Endothelial cell of umbilical vein (primary cell): ENCODE results near the gene NEUROD1. TPM values are rescaled to one million over a fixed set of nuclear protein-coding genes. Genes with fewer than 3 reads are reported as not detected.

ENCODE experiments used
- BruUV-seq: library from RNA; stranded (reverse); fragments of 400-500 nt; replicated peaks from 2 replicates; lab custom pipeline; 2021; lab: Mats Ljungman, UMichigan
- CTCF ChIA-PET: fragments of 300-600, 350-600 bp; sonication (Branson Sonifier 250); formaldehyde crosslinking; loops from one replicate; lab custom pipeline; 2021; ENCODE audit warnings: antibody characterized with exemption, inconsistent platforms; lab: Charles Lee
- POLR2A ChIA-PET: fragments of 300-600, 350-600 bp; sonication (Branson Sonifier 250); formaldehyde crosslinking; loops from one replicate; lab custom pipeline; 2021; ENCODE audit warnings: antibody characterized with exemption, inconsistent platforms; lab: Charles Lee
- DNase-seq: peaks from one replicate; pipeline ENCODE4 v3.0.0-alpha.2; 2011; ENCODE audit warnings: low read depth, low spot score
- FAIRE-seq: peaks from 2 replicates; lab custom pipeline; 2011; peaks lifted over from hg19 to GRCh38; lab: Jason Lieb, UNC
- H2AFZ ChIP-seq: 2 replicates; pipeline ENCODE4 v1.6.0; 2012; ENCODE audit warnings: low read depth, low read length, control low read depth, inconsistent platforms
- H3K27ac ChIP-seq: 2 replicates; pipeline ENCODE4 v1.5.1; 2011; ENCODE audit warnings: low read depth, mild to moderate bottlenecking, control low read depth, low read length, moderate library complexity; ENCODE audit not compliant: insufficient read depth
- H3K27me3 ChIP-seq, 2 experiments: 2 replicates each; pipeline versions ENCODE4 v1.6.0 to v1.6.1; 2011; ENCODE audit warnings: low read length in 2 of 2, mixed read lengths in 1 of 2; ENCODE audit not compliant: control insufficient read depth in 2 of 2, insufficient read depth in 2 of 2
- H3K36me3 ChIP-seq, 2 experiments: 2 replicates in 1 of 2; 3 replicates in 1 of 2; pipeline ENCODE4 v1.5.1; 2011; ENCODE audit warnings: low read length in 2 of 2, mild to moderate bottlenecking in 1 of 2, moderate library complexity in 1 of 2; ENCODE audit not compliant: control insufficient read depth in 2 of 2, insufficient read depth in 2 of 2; ENCODE audit errors: extremely low read depth in 1 of 2
- H3K4me1 ChIP-seq: 3 replicates; pipeline ENCODE4 v1.5.1; 2011; ENCODE audit warnings: mild to moderate bottlenecking, low read length; ENCODE audit not compliant: control insufficient read depth, insufficient read depth; ENCODE audit errors: extremely low read depth
- H3K4me2 ChIP-seq: 2 replicates; pipeline ENCODE4 v1.6.1; 2011; ENCODE audit warnings: low read length, control low read depth, mixed read lengths; ENCODE audit not compliant: insufficient read depth
- H3K4me3 ChIP-seq, 3 experiments: fragments of 200-600 bp in 1 of 3; sonication (generic), shearing (Covaris generic) in 1 of 3; replicated peaks in 1 of 3; 2 replicates each; pipeline ENCODE4 v1.5.1; 2011 to 2016; ENCODE audit warnings: control low read depth in 3 of 3, low read length in 3 of 3, mild to moderate bottlenecking in 2 of 3, inconsistent platforms in 1 of 3, low read depth in 1 of 3, moderate library complexity in 1 of 3; ENCODE audit not compliant: insufficient read depth in 1 of 3
- H3K79me2 ChIP-seq: 2 replicates; pipeline ENCODE4 v1.6.0; 2012; ENCODE audit warnings: low read length, inconsistent platforms; ENCODE audit not compliant: control insufficient read depth, insufficient read depth
- H3K9ac ChIP-seq: replicated peaks from 2 replicates; pipeline ENCODE3; 2011; ENCODE audit warnings: low read length, control low read depth; ENCODE audit not compliant: insufficient read depth; ENCODE audit errors: extremely low read depth
- H3K9me1 ChIP-seq: replicated peaks from 3 replicates; pipeline ENCODE4 v1.6.0; 2011; ENCODE audit warnings: mild to moderate bottlenecking, low read length; ENCODE audit not compliant: control insufficient read depth, insufficient read depth; ENCODE audit errors: extremely low read depth
- H3K9me3 ChIP-seq: replicated peaks from 2 replicates; pipeline ENCODE4 v1.5.1; 2012; ENCODE audit warnings: low read length, inconsistent platforms; ENCODE audit not compliant: control insufficient read depth, insufficient read depth
- H4K20me1 ChIP-seq: replicated peaks from 2 replicates; pipeline ENCODE3; 2011; ENCODE audit warnings: mild to moderate bottlenecking, low read length; ENCODE audit not compliant: control insufficient read depth, insufficient read depth; ENCODE audit errors: extremely low read depth
- EZH2 ChIP-seq: IDR thresholded peaks from 2 replicates; pipeline ENCODE4 v1.6.1; 2012; ENCODE audit warnings: borderline replicate concordance, low read depth, mild to moderate bottlenecking, moderate library complexity, low read length, inconsistent platforms; ENCODE audit not compliant: severe bottlenecking
- FOS ChIP-seq: IDR thresholded peaks from 2 replicates; pipeline ENCODE4 v1.6.1; 2011; ENCODE audit warnings: mild to moderate bottlenecking, low read length, moderate library complexity, borderline replicate concordance; ENCODE audit not compliant: insufficient read depth
- GATA2 ChIP-seq: IDR thresholded peaks from 2 replicates; pipeline ENCODE4 v1.7.0; 2011; ENCODE audit warnings: low read depth, mild to moderate bottlenecking, moderate library complexity, mixed read lengths, low read length; ENCODE audit not compliant: insufficient read length, insufficient read depth
- JUN ChIP-seq: IDR thresholded peaks from 2 replicates; pipeline ENCODE4 v1.6.1; 2011; ENCODE audit warnings: borderline replicate concordance, low read depth; ENCODE audit not compliant: insufficient read length, insufficient read depth
- MYC ChIP-seq: IDR thresholded peaks from one replicate; pipeline ENCODE4 v1.6.1; 2011; ENCODE audit warnings: mild to moderate bottlenecking, low read depth, low read length
- POLR2A ChIP-seq: IDR thresholded peaks from 2 replicates; pipeline ENCODE4 v1.6.1; 2012; ENCODE audit warnings: low read depth, mild to moderate bottlenecking, control low read depth, low read length
- POLR2AphosphoS5 ChIP-seq: IDR thresholded peaks from 2 replicates; pipeline ENCODE4 v1.6.1; 2012; ENCODE audit warnings: low read depth, mild to moderate bottlenecking, control low read depth, low read length, moderate library complexity; ENCODE audit not compliant: insufficient read depth
- dilution Hi-C: fragments of 300-500 bp; cut with MboI; formaldehyde crosslinking; loops from one replicate; pipeline ENCODE4 v1.15.0; 2019; ENCODE audit warnings: low sequenced_read_pairs; ENCODE audit not compliant: extremely low pct_ligation_motif_present
- intact Hi-C: fragments of 100-400 bp; cut with micrococcal nuclease; formaldehyde crosslinking; loops from one replicate; pipeline ENCODE4 v1.10.0; 2022
- polyA plus RNA-seq, 4 experiments: library from polyadenylated mRNA; depleted of rRNA in 3 of 4; stranded (reverse) in 3 of 4; unstranded in 1 of 4; fragments of >200 nt; gene quantifications; 2 replicates each; pipeline versions ENCODE4 v1.2.1 to v1.2.3, GENCODE V29; 2011 to 2012; ENCODE audit warnings: missing spikeins in 1 of 4
- total RNA-seq: library from RNA; stranded (reverse); gene quantifications from 2 replicates; pipeline ENCODE4 v1.2.3, GENCODE V29; 2021
- TF ChIP-seq, protein P1 (sequence below), 2 donors: IDR thresholded peaks; 1 replicate in 1 of 2; 2 replicates in 1 of 2; pipeline ENCODE4 v1.5.1; 2011; ENCODE audit warnings: low read length in 2 of 2, mild to moderate bottlenecking in 2 of 2, moderate library complexity in 2 of 2, control low read depth in 1 of 2, inconsistent platforms in 1 of 2, low read depth in 1 of 2; ENCODE audit not compliant: insufficient read depth in 1 of 2; ENCODE audit errors: extremely low read depth in 1 of 2
- TF ChIP-seq, protein P2 (sequence below): IDR thresholded peaks from 2 replicates; pipeline ENCODE4 v1.6.1; 2011; ENCODE audit not compliant: insufficient read depth, insufficient read length

Gene NEUROD1
- total and polyA plus RNA-seq, 2 donors (not counting 3 experiments of a cell fraction or from before 2014, with no cell fraction given), result not detected

DNA sequence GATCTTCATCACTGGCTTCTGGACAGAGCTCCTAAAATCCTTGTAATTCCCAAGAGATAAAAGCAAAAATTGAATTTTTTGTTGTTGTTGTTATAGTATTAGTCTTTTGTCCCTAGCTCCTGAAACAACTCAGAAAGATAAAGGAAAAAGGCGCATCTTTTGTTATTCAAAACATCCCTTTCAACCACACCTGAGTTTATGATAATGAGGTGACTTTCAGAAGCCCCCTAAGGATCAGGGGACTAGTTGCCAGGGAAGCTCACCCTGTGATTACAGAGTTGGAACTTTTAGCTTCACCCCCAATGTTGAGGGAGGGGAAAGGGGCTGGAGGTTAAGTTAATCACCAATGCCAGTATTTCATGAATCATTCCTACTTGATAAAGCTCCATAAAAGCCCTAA lies 13.1 kb downstream of the NEUROD1 start:
- DNase-seq (no peak), FAIRE-seq (no peak)
- Histone ChIP-seq H3K27me3 (peaks cover 3 to 10% of the 10 kb centered on the region in 2 experiments), H3K4me1 (no peaks in the 10 kb centered on the region), H3K9me1 (no peaks in the 10 kb centered on the region), H3K4me3 (no peak overlapping the region), H3K9me3 (no peaks in the 10 kb centered on the region), H4K20me1 (no peaks in the 10 kb centered on the region), H3K79me2 (no peaks in the 10 kb centered on the region), H3K36me3 (no peaks in the 10 kb centered on the region), H3K9ac (no peak overlapping the region), H3K4me2 (no peak overlapping the region), H2AFZ (no peak overlapping the region), H3K27ac (no peak overlapping the region)
- intact Hi-C loops, result no loop called here
- POLR2A ChIA-PET, result no interaction called here
- no peak for TF ChIP-seq JUN
- no peak for TF ChIP-seq FOS
- TF ChIP-seq POLR2A, result no peak
- TF ChIP-seq MYC, result no peak
- TF ChIP-seq POLR2AphosphoS5, result no peak
- TF ChIP-seq, protein P1, sequence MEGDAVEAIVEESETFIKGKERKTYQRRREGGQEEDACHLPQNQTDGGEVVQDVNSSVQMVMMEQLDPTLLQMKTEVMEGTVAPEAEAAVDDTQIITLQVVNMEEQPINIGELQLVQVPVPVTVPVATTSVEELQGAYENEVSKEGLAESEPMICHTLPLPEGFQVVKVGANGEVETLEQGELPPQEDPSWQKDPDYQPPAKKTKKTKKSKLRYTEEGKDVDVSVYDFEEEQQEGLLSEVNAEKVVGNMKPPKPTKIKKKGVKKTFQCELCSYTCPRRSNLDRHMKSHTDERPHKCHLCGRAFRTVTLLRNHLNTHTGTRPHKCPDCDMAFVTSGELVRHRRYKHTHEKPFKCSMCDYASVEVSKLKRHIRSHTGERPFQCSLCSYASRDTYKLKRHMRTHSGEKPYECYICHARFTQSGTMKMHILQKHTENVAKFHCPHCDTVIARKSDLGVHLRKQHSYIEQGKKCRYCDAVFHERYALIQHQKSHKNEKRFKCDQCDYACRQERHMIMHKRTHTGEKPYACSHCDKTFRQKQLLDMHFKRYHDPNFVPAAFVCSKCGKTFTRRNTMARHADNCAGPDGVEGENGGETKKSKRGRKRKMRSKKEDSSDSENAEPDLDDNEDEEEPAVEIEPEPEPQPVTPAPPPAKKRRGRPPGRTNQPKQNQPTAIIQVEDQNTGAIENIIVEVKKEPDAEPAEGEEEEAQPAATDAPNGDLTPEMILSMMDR (IDR thresholded peaks at IDR 0.05; ENCODE audit: extremely low read depth in 1 of 2, insufficient read depth in 1 of 2, low read depth in 1 of 2, low read length in 2 of 2), result no peak
- TF ChIP-seq EZH2, result no peak
- TF ChIP-seq GATA2, result no peak
- TF ChIP-seq, protein P2, sequence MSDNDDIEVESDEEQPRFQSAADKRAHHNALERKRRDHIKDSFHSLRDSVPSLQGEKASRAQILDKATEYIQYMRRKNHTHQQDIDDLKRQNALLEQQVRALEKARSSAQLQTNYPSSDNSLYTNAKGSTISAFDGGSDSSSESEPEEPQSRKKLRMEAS, result no peak
- BruUV-seq, result no TSS peak
- dilution Hi-C loops, result no loop called here
- CTCF ChIA-PET, result interaction anchor here (1.0 to 1.4 kb wide), 2 partner anchors 9 to 48 kb away, joined by 3 to 6 read pairs; no protein-coding TSS in a partner anchor
